EL (cell line): ENCODE results near the gene KRTAP10-8.
"Not testable (repeated sequence)": the region's sequence is repeated elsewhere in the genome, so short reads cannot be mapped to it uniquely, and the experiment has no call there.

Source experiments
- DNase-seq: peaks from one replicate; pipeline ENCODE4 v3.0.0-alpha.2; 2016

The KRTAP10-8 gene

DNA sequence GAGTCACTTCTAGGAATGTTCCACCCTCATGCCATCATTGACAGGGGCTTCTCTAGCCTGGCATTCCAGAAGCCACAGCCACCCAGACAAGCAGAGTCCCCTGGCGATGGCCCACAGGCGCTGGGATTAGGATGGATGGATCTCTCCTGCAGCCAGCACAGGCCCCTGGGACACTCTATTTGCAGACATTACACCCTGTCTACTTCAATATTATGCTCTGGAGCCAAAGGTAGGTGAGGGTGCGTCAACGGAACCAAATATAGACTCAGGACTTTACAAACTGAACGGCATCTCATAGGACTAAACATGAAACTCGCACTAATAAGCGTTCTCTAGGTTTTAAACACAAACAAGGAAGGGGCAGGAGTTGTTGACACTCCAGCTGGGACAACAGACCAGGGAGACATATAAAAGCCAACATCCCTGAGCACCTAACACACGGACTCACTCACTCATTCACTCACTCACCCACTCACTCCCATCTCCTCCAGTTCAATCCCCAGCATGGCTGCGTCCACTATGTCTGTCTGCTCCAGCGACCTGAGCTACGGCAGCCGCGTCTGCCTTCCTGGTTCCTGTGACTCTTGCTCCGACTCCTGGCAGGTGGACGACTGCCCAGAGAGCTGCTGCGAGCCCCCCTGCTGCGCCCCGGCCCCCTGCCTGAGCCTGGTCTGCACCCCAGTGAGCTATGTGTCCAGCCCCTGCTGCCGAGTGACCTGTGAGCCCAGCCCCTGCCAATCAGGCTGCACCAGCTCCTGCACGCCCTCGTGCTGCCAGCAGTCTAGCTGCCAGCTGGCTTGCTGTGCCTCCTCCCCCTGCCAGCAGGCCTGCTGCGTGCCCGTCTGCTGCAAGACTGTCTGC, 11.5 kb upstream of the KRTAP10-8 start, which contains the start of gene KRTAP10-7:
KRTAP10-7 (plus strand) TSS at position 480 of the 861 bp plus-strand sequence; CDS start at position 505, 25 bp downstream.
- not testable (repeated sequence) for DNase-seq

GRCh38 chr21:44601091-44601490, 10.8 kb upstream of the KRTAP10-8 start:
- not testable (repeated sequence) for DNase-seq

DNA sequence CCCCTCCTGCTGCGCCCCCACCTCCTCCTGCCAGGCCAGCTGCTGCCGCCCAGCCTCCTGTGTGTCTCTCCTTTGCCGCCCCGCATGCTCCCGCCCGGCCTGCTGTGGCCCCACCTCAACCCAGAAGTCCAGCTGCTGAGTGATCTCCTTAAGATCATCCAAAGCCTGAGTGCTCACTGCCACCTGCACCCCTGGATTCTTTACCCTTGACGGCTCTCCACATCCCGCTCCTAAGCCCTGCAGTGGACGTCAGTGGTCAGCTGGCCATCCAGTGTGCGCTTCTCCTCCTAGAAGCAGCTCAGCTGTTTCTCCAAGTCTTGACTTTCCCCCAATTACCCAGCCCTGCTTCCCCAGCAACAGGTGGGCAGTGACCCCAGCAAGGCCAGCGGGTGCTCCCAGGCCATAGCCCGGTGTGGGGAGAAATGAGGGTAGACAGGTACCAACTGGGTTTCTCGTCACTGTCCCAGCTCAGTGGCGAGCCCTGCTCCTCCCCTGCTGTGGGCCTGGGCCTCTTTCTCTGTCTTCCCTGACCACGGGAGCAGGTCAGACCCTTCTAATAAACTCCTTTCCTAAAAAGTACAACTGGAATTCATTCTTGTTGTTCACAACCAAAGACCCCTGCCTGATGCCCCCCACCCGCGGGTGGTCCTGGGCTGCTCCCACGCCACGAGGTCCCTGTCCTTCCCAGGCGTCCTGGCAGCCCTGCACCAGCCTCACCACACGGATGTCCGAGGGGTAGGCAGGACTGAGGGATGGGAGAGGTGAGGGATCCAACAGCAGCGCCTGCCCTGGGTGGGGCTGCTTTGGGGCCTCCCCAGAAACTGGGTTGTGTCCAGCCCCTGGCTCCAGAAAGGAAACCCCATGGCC, 10.1 kb upstream of the KRTAP10-8 start:
- DNase-seq, result no peak

DNA sequence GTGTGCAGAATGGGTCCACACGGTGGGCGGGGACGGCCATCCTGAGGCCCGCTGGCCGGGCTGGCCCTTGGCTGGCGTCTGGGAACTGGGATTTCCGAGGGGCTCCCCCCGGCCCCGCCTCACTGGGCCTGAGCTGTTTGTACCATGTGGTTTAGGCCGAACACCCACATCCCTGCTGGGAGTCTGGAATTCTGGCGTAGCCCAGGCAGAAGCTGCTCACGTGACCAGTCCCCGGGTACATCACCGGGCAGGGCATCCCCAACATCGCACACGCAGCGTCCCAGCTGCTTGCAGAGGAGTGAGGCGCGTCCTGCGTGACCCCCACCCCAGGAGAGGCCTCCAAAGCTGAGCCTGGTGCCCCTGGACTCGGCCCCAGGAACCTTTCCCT, 9.4 kb upstream of the KRTAP10-8 start:
- no peak for DNase-seq

GRCh38 chr21:44603109-44603875, 8.6 kb upstream of the KRTAP10-8 start:
- no peak for DNase-seq

GRCh38 chr21:44603911-44604310, 8.0 kb upstream of the KRTAP10-8 start:
- no peak for DNase-seq

GRCh38 chr21:44606495-44606894, 5.4 kb upstream of the KRTAP10-8 start:
- no peak for DNase-seq

DNA sequence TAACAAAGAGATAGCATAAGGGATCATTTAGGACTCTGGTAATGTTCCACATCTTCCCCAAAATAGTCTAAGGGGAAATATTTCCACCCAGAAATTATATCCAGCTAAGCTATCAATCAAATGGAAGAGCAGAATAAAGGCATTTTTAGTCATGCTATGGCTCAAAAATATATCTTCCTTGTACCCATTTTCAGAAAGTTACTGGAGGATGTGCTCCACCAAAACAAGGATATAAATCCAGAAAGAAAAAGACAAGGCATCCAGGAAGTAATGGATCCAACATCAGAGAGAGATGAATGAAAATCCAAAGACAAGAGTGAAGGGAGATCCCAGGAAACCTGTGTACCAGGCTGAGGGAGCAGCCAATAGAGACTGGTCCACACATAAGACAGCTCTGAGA, 2.7 kb upstream of the KRTAP10-8 start:
- no peak for DNase-seq

DNA sequence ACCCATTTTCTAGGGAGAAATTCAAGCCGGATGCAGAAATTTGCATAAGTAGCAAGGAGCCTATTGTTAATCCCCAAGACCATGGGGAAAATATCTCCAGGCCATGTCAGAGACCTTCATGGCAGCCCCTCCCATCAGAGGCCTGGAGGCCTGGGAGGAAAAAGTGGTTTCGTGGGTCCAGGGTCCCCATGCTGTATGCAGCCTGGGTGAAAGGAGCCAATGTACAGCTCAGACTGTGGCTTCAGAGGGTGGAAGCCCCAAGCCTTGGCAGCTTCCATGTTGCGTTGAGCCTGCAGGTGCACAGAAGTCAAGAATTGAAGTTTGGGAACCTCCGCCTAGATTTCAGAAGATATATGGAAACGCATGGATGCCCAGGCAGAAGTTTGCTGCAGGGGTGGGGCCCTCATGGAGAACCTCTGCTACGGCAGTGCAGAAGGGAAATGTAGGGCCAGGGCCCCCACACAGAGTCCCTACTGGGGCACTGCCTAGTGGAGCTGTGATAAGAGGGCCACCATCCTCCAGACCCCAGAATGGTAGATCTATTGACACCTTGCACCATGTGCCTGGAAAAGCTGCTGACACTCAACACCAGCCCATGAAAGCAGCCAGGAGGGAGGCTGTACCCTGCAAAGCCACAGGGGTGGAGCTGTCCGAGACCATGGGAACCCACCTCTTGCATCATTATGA, 1.6 kb upstream of the KRTAP10-8 start:
- DNase-seq, result not testable (repeated sequence)

DNA sequence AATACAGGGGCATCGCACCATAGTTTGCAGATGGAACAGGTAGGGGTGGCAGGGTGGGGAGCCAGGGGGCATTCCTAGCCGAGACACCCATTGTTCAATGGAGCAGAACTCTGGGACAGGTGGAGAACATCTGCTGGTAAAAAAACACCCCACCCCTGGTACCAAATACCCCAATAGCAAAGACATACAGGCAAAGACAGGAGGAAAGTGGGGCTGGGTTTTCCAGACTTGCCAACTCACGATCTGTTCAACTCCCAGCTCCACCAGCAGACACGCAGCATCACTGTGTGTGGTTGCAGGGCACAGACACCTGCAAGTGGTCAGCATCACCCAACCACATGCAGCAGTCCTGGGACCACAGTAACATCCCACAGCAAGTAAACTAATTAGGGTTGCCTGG, 328 bp upstream of the KRTAP10-8 start:
- no peak for DNase-seq

- DNase-seq, result no peak
Observed at GRCh38 chr21:44612669-44613229, 870 bp downstream of the KRTAP10-8 start.

DNA sequence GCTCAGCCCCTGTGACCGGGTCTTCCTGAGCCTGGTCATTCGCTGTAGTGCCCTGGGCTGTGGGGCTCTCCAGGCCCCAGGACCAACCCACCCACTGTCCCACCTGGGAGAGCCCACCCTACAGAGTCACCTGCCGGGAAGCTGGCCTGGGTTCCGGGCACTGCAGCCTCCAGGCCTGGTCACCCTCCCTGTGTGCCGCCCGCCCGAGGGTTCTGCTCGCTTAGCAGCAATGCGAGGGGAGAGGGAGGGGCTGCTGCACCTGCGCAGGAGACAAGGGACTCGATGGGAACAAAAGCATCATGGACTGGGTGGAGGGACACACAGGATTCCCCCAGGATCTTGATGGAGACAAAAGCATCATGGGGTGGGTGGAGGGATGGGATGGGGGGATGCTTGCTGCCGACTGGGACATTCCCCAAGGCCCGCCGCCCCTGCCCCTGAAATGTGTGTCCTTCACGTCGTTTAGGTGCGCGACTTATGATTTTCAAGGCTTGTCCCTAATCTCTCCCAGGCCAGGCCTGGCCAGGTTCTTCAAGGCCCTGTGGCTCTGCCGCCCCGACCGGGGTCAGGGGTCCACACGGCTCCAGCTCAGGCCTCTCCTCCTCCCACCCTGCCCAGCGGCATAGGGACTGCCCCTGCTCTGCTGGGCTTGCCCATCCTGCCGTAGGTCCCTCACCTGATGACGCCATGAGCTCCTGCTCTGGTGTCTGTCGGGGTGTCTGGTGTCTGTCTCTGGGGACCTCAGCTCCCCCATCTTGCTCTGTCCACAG, 1.7 kb downstream of the KRTAP10-8 start:
- no peak for DNase-seq

DNA sequence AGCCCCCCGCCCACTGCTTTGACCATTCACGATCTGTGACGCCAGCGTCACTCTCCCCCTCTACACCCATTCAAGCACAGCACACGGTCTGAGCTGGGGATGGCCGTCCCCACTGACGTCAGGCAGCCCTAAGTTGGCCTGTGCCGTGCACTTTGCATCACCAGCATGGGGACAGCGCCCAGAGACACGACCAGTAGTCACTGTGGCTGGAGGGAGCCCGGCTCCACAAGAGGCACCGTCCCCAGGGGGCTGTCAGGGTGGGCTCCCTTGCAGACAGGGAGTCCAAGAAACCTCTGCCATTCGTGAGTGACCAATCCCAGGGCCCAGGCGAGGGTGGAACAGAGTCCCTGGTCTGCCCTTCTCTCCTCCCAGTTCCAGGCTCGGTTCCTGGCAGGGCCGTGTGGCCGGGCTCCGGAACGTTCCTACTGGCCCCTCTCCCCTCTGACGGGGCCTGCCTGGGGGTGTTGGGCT, 2.3 kb downstream of the KRTAP10-8 start:
- no peak for DNase-seq

- DNase-seq, result no peak
Observed at GRCh38 chr21:44614961-44615391, 3.1 kb downstream of the KRTAP10-8 start.

GRCh38 chr21:44615466-44615865, 3.6 kb downstream of the KRTAP10-8 start:
- no peak for DNase-seq

DNA sequence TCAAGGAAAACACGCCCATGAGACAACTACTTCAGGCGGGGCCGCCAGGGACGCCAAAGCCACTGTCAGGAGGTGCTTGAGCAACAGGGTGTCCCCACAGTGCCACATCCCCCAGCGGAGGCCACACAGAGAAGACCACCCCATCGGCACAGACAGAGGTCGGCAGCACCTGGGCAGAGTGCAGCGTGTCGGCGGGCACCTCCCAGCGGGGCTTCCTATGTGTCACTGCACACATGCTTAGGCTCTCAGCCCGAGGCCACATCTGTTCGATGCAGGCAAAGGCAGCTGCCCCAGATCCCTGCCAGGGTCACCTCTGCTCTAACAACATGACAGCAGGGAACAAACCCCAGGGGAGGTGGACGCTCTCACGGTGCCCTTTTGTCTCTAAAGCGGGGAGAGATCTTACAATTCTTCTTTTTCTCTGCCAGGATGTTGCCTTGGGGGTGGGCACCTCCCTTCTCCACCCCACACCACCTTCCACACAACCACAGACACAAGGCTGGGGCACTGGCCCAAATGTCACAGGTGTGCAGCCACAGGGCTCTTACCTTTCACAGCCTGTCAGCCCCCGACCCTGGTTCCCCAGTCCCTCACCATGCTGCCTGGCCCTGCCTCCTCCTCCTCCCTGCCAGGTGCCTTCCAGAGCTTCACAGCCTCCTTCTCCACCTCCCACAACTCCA, 4.2 kb downstream of the KRTAP10-8 start:
- no peak for DNase-seq

GRCh38 chr21:44616591-44616926, 4.7 kb downstream of the KRTAP10-8 start:
- no peak for DNase-seq

- no peak for DNase-seq
Observed at GRCh38 chr21:44617071-44617501, 5.2 kb downstream of the KRTAP10-8 start.

GRCh38 chr21:44618504-44618903, 6.6 kb downstream of the KRTAP10-8 start:
- DNase-seq, result peak; percentile 7

DNA sequence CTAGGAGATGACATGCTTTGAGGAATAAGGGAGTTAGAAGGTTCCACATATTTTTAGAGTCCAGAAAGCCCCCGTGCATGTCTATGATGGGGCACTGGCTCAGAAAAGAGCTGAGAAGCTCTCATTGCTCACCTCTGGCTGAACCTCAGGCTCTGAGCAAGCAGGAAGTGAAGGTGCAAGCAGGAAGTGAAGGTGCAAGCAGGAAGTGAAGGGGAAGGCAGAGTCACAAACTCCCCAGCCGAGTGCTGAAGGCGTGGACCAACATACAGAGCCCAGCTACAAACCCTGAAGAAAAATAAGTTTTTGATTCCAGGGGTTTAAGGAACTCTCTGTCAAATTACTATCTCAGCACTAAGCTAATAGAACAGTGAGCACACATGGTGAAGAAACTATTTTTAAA, 7.0 kb downstream of the KRTAP10-8 start:
- DNase-seq, result no peak
